NB4 (cell line): ENCODE data around the gene FSTL4.

Experiments
- POLR2A ChIP-seq: IDR thresholded peaks from 2 replicates; pipeline ENCODE4 v1.6.1; 2011; ENCODE audit warnings: mild to moderate bottlenecking; ENCODE audit not compliant: insufficient read length; ENCODE audit errors: extremely low read depth
- TF ChIP-seq, protein P1 (sequence below): IDR thresholded peaks from one replicate; pipeline ENCODE4 v1.5.1; 2012; ENCODE audit warnings: low read depth, low read length

DNA sequence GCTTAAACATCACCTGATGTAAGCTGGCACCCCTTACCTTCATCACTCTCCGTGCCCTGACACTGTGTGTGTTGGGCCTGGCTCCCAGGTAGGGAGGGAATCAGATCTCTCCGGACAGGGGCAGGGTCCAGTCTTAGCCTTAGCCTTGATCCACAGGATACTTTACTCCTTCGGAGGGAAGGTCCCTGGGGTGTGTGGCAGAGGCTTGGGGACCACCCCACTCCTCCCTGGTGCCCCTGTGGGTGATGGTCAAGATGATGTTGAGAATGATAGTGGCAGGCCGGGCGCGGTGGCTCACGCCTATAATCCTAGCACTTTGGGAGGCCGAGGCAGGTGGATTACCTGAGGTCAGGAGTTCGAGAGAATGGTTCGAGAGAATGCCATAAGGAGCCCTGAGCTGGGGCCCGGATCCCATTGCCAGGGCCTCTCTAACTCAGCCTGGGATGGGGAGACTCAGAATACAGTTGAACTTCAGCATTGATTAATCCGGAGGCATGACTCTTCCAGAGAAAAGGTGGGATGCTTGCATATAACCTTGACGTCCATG, 291.0 kb downstream of the FSTL4 start:
- TF ChIP-seq, protein P1, sequence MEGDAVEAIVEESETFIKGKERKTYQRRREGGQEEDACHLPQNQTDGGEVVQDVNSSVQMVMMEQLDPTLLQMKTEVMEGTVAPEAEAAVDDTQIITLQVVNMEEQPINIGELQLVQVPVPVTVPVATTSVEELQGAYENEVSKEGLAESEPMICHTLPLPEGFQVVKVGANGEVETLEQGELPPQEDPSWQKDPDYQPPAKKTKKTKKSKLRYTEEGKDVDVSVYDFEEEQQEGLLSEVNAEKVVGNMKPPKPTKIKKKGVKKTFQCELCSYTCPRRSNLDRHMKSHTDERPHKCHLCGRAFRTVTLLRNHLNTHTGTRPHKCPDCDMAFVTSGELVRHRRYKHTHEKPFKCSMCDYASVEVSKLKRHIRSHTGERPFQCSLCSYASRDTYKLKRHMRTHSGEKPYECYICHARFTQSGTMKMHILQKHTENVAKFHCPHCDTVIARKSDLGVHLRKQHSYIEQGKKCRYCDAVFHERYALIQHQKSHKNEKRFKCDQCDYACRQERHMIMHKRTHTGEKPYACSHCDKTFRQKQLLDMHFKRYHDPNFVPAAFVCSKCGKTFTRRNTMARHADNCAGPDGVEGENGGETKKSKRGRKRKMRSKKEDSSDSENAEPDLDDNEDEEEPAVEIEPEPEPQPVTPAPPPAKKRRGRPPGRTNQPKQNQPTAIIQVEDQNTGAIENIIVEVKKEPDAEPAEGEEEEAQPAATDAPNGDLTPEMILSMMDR: no peak
- TF ChIP-seq POLR2A: no peak
